Parathyroid adenoma (tissue), 2 donors: ENCODE results near the gene CDKL4.

Experiments used
- H2AFZ ChIP-seq: fragments of 300-600 bp; sonication (generic); one replicate; pipeline ENCODE4 v1.7.0; 2017; ENCODE audit warnings: antibody characterized with exemption, mild to moderate bottlenecking
- H3K27ac ChIP-seq: fragments of 300-600 bp; sonication (generic); one replicate; pipeline ENCODE4 v1.7.0; 2017
- H3K27me3 ChIP-seq: fragments of 300-600 bp; sonication (generic); one replicate; pipeline ENCODE4 v1.7.0; 2017; ENCODE audit warnings: low read length; ENCODE audit not compliant: control insufficient read depth, insufficient read depth
- H3K36me3 ChIP-seq: fragments of 300-600 bp; sonication (generic); one replicate; pipeline ENCODE4 v1.7.0; 2017; ENCODE audit warnings: low read length; ENCODE audit not compliant: control insufficient read depth, insufficient read depth
- H3K4me1 ChIP-seq: fragments of 300-600 bp; sonication (generic); one replicate; pipeline ENCODE4 v1.7.0; 2017; ENCODE audit warnings: control low read depth
- H3K4me2 ChIP-seq: fragments of 300-600 bp; sonication (generic); one replicate; pipeline ENCODE4 v1.7.0; 2017; ENCODE audit warnings: low read length
- H3K4me3 ChIP-seq: fragments of 300-600 bp; sonication (generic); one replicate; pipeline ENCODE4 v1.7.0; 2017; ENCODE audit warnings: low read depth, low read length
- H3K79me2 ChIP-seq: fragments of 300-600 bp; sonication (generic); one replicate; pipeline ENCODE4 v1.7.0; 2017; ENCODE audit warnings: control low read depth
- H3K9ac ChIP-seq: fragments of 300-600 bp; sonication (generic); one replicate; pipeline ENCODE4 v1.7.0; 2017; ENCODE audit warnings: mild to moderate bottlenecking
- H3K9me3 ChIP-seq: fragments of 300-600 bp; sonication (generic); one replicate; pipeline ENCODE4 v1.7.0; 2017; ENCODE audit warnings: low read length; ENCODE audit not compliant: control insufficient read depth
- TF ChIP-seq, protein P1 (sequence below): fragments of 300-600 bp; sonication (generic); IDR thresholded peaks from one replicate; pipeline ENCODE4 v1.7.0; 2017; ENCODE audit warnings: antibody characterized with exemption, mild to moderate bottlenecking
- donor health status: primary hyperparathyroidism.

Gene CDKL4

DNA sequence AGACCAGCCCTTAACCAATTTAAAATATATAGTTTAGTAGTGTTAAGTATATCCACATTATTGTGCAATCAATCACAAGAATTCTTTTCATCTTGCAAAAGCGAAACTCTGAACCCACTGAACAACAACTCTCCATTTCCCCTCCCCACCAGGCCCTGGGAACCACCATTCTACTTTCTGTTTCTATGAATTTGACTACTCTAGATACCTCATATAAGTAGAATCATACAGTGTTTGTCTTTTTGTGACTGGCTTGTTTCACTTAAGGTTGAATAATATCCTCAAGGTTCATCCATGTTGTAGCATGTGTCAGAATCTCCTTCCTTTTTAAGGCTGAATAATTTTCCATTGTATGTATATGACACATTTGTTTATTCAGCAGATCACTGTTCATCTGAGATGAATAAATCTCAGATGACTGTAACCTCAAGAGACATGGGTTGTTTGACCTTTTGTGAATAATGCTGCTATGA is 114.8 kb downstream of the CDKL4 start:
- Histone ChIP-seq H3K4me2 (no peak overlapping the region), H3K27ac (no peak overlapping the region), H3K79me2 (no peaks in the 10 kb centered on the region), H3K36me3 (no peaks in the 10 kb centered on the region), H3K27me3 (no peaks in the 10 kb centered on the region), H3K4me1 (peaks cover 5% of the 10 kb centered on the region), H2AFZ (no peak overlapping the region), H3K9ac (no peak overlapping the region), H3K9me3 (no peaks in the 10 kb centered on the region), H3K4me3 (no peak overlapping the region)
- TF ChIP-seq, protein P1, sequence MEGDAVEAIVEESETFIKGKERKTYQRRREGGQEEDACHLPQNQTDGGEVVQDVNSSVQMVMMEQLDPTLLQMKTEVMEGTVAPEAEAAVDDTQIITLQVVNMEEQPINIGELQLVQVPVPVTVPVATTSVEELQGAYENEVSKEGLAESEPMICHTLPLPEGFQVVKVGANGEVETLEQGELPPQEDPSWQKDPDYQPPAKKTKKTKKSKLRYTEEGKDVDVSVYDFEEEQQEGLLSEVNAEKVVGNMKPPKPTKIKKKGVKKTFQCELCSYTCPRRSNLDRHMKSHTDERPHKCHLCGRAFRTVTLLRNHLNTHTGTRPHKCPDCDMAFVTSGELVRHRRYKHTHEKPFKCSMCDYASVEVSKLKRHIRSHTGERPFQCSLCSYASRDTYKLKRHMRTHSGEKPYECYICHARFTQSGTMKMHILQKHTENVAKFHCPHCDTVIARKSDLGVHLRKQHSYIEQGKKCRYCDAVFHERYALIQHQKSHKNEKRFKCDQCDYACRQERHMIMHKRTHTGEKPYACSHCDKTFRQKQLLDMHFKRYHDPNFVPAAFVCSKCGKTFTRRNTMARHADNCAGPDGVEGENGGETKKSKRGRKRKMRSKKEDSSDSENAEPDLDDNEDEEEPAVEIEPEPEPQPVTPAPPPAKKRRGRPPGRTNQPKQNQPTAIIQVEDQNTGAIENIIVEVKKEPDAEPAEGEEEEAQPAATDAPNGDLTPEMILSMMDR, result no peak

DNA sequence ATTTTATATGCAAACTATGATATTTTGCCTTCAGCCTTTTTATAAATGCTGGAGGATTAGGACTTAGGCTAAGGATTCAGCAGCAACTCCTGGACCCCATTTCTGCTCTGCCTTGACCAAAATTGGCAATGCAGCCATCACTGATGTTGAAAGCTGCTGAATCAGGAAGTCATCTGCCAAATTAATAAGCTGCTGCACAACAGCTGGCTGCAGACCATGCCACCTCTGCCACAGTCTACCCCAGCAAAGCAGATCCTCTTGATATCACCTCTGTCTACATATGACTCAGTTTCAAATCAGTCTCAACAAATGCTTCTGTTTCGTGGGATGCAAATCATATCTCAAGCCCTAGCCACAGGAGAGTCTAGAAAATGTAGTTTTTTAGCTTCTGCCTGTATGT is 115.8 kb downstream of the CDKL4 start:
- H3K9me3 ChIP-seq, result no peaks in the 10 kb centered on the region
- H3K79me2 ChIP-seq, result peaks cover 2% of the 10 kb centered on the region
- TF ChIP-seq, protein P1, result no peak
- H3K27ac ChIP-seq, result no peak overlapping the region
- no peak overlapping the region for H3K4me3 ChIP-seq
- H3K36me3 ChIP-seq, result no peaks in the 10 kb centered on the region
- no peak overlapping the region for H3K4me2 ChIP-seq
- peak overlapping the region; percentile 34 for H2AFZ ChIP-seq
- no peak overlapping the region for H3K9ac ChIP-seq
- H3K4me1 ChIP-seq, result peaks cover 10% of the 10 kb centered on the region
- no peaks in the 10 kb centered on the region for H3K27me3 ChIP-seq
